RKO (cell line): ENCODE data around the gene LCN15.
A peak's percentile ranks its signal among the peaks of the same experiment; 100 is the strongest.
"Not testable (repeated sequence)": the region's sequence is repeated elsewhere in the genome, so short reads cannot be mapped to it uniquely, and the experiment has no call there.

Experiments
- DNase-seq: peaks from one replicate; pipeline ENCODE4 v3.0.0-alpha.2; 2016; ENCODE audit warnings: low spot score

Gene LCN15

GRCh38 chr9:136774416-136775045 is 10.2 kb upstream of the LCN15 start:
- no peak for DNase-seq

- DNase-seq: peak; percentile 51
Measured at GRCh38 chr9:136773386-136774044, 9.2 kb upstream of the LCN15 start.

- DNase-seq: no peak
Measured at GRCh38 chr9:136771907-136772415, 7.6 kb upstream of the LCN15 start.

- no peak for DNase-seq
Measured at GRCh38 chr9:136769710-136770191, 5.4 kb upstream of the LCN15 start.

- DNase-seq: peak; percentile 87
Measured at GRCh38 chr9:136766410-136767120, 2.2 kb upstream of the LCN15 start.

GRCh38 chr9:136765745-136766409 is 1.6 kb upstream of the LCN15 start:
- not testable (repeated sequence) for DNase-seq

- DNase-seq: no peak
Measured at GRCh38 chr9:136765041-136765440, 723 bp upstream of the LCN15 start.

- DNase-seq: no peak
Measured at GRCh38 chr9:136763649-136764035, 676 bp downstream of the LCN15 start.

GRCh38 chr9:136762915-136763648 is 1.2 kb downstream of the LCN15 start:
- peak; percentile 42 for DNase-seq

- DNase-seq: no peak
Measured at GRCh38 chr9:136762221-136762691, 2.1 kb downstream of the LCN15 start.

- DNase-seq: no peak
Measured at GRCh38 chr9:136761545-136761981, 2.8 kb downstream of the LCN15 start.

GRCh38 chr9:136760834-136761544 is 3.3 kb downstream of the LCN15 start:
- DNase-seq: peak; percentile 78

- DNase-seq: no peak
Measured at GRCh38 chr9:136760424-136760823, 3.9 kb downstream of the LCN15 start.

GRCh38 chr9:136759436-136760325 is 4.6 kb downstream of the LCN15 start:
- no peak for DNase-seq

- DNase-seq: no peak
Measured at GRCh38 chr9:136759001-136759400, 5.3 kb downstream of the LCN15 start.

- DNase-seq: no peak
Measured at GRCh38 chr9:136757751-136758140, 6.6 kb downstream of the LCN15 start.

GRCh38 chr9:136757328-136757727 is 7.0 kb downstream of the LCN15 start:
- DNase-seq: no peak

GRCh38 chr9:136756836-136757235 is 7.5 kb downstream of the LCN15 start:
- no peak for DNase-seq

- no peak for DNase-seq
Measured at GRCh38 chr9:136756134-136756438, 8.2 kb downstream of the LCN15 start.
